NCI-H128 (cell line): ENCODE results near the gene NTF3.
"Not testable (repeated sequence)": the region's sequence is repeated elsewhere in the genome, so short reads cannot be mapped to it uniquely, and the experiment has no call there.

Experiments
- DNase-seq: peaks from one replicate; lab custom pipeline; 2025; ENCODE audit not compliant: unreplicated experiment; lab: John Stamatoyannopoulos, UW

NTF3 gene

GRCh38 chr12:5525783-5526367 is 94.0 kb downstream of the NTF3 start:
- no peak for DNase-seq

GRCh38 chr12:5533368-5533767 is 101.5 kb downstream of the NTF3 start:
- no peak for DNase-seq

GRCh38 chr12:5534426-5535199 is 102.7 kb downstream of the NTF3 start:
- no peak for DNase-seq

- DNase-seq: no peak
These were observed 103.6 kb downstream of the NTF3 start for GRCh38 chr12:5535541-5535940.

GRCh38 chr12:5537026-5537615 is 105.2 kb downstream of the NTF3 start:
- DNase-seq: not testable (repeated sequence)

GRCh38 chr12:5537771-5538170 is 105.9 kb downstream of the NTF3 start:
- no peak for DNase-seq
